Measurements from ENCODE around the gene LRIG2.

LRIG2 gene

GRCh38 chr1:113086541-113086940 lies 13.5 kb downstream of the LRIG2 start:
- no peak overlapping the region for H2AFZ ChIP-seq (ENCODE audit: low read length)
- no peak overlapping the region for H2AK5ac ChIP-seq (ENCODE audit: low read depth, low read length)
- no peak overlapping the region for H3K4ac ChIP-seq (ENCODE audit: low read length)
- no peak overlapping the region for H2BK5ac ChIP-seq (ENCODE audit: low read length)
- no peak overlapping the region for H3K14ac ChIP-seq (ENCODE audit: low read length)
- H3K18ac ChIP-seq (ENCODE audit: low read length) = no peak overlapping the region
- no peak for DNase-seq (ENCODE audit: low spot score)
- no peak overlapping the region for H2BK15ac ChIP-seq (ENCODE audit: low read length)
- H3K4me2 ChIP-seq (ENCODE audit: insufficient read depth, low read length, poor library complexity, severe bottlenecking) = no peak overlapping the region
- no CpG with 5 or more reads among the region's 2 CpGs for WGBS, 2 donors (ENCODE audit: extremely low coverage in 2 of 2, insufficient read length in 2 of 2, insufficient replicate concordance in 1 of 2)
- H4K91ac ChIP-seq (ENCODE audit: low read depth, low read length, poor library complexity) = no peak overlapping the region
- no peak overlapping the region for H3K27ac ChIP-seq (replicated peaks; ENCODE audit: low read length)
- peaks cover 0 to 3% of the 10 kb centered on the region in 2 donors for H3K9me3 ChIP-seq (replicated peaks in 1 of 2; ENCODE audit: control insufficient read depth in 2 of 2, insufficient read depth in 1 of 2, low read depth in 1 of 2, low read length in 2 of 2)
- H3K23ac ChIP-seq (ENCODE audit: low read depth, low read length, poor library complexity) = no peak overlapping the region
- no peak overlapping the region for H3K9ac ChIP-seq (ENCODE audit: low read depth, low read length, poor library complexity)
- H3K79me1 ChIP-seq (ENCODE audit: low read depth, low read length) = no peaks in the 10 kb centered on the region
- no peaks in the 10 kb centered on the region for H3K27me3 ChIP-seq (ENCODE audit: control insufficient read depth in 3 of 3, insufficient read depth in 3 of 3, low read depth in 1 of 3, low read length in 3 of 3)
- H4K8ac ChIP-seq (ENCODE audit: low read depth, low read length) = no peak overlapping the region
- H3K4me1 ChIP-seq (ENCODE audit: control insufficient read depth in 2 of 2, insufficient read depth in 1 of 2, low read depth in 1 of 2, low read length in 2 of 2) = no peaks in the 10 kb centered on the region
- no peak overlapping the region for H2BK120ac ChIP-seq (ENCODE audit: low read depth, low read length)
- no peak overlapping the region for H3K4me3 ChIP-seq (ENCODE audit: low read length in 2 of 2)
- no peak overlapping the region for H2BK12ac ChIP-seq (ENCODE audit: low read length)
- H3K36me3 ChIP-seq (replicated peaks in 1 of 2; ENCODE audit: control insufficient read depth in 2 of 2, insufficient read depth in 2 of 2, low read length in 2 of 2) = peaks cover 1 to 45% of the 10 kb centered on the region in 2 donors

GRCh38 chr1:113088972-113089371 lies 16.0 kb downstream of the LRIG2 start:
- H3K4me2 ChIP-seq (ENCODE audit: insufficient read depth, low read length, poor library complexity, severe bottlenecking) = no peak overlapping the region
- H2BK12ac ChIP-seq (ENCODE audit: low read length) = no peak overlapping the region
- H3K36me3 ChIP-seq (replicated peaks in 1 of 2; ENCODE audit: control insufficient read depth in 2 of 2, insufficient read depth in 2 of 2, low read length in 2 of 2) = peaks cover 0 to 56% of the 10 kb centered on the region in 2 donors
- no peak overlapping the region for H2BK15ac ChIP-seq (ENCODE audit: low read length)
- no peaks in the 10 kb centered on the region for H3K27me3 ChIP-seq (ENCODE audit: control insufficient read depth in 3 of 3, insufficient read depth in 3 of 3, low read depth in 1 of 3, low read length in 3 of 3)
- no peak overlapping the region for H3K14ac ChIP-seq (ENCODE audit: low read length)
- H4K8ac ChIP-seq (ENCODE audit: low read depth, low read length) = no peak overlapping the region
- no peaks in the 10 kb centered on the region for H3K4me1 ChIP-seq (ENCODE audit: control insufficient read depth in 2 of 2, insufficient read depth in 1 of 2, low read depth in 1 of 2, low read length in 2 of 2)
- H3K27ac ChIP-seq (replicated peaks; ENCODE audit: low read length) = no peak overlapping the region
- no peak overlapping the region for H2BK120ac ChIP-seq (ENCODE audit: low read depth, low read length)
- H3K23ac ChIP-seq (ENCODE audit: low read depth, low read length, poor library complexity) = no peak overlapping the region
- H2AFZ ChIP-seq (ENCODE audit: low read length) = no peak overlapping the region
- DNase-seq (ENCODE audit: low spot score) = no peak
- no peak overlapping the region for H3K9ac ChIP-seq (ENCODE audit: low read depth, low read length, poor library complexity)
- WGBS, 2 donors (ENCODE audit: extremely low coverage in 2 of 2, insufficient read length in 2 of 2, insufficient replicate concordance in 1 of 2) = no CpG with 5 or more reads among the region's 1 CpG
- H3K9me3 ChIP-seq (replicated peaks in 1 of 2; ENCODE audit: control insufficient read depth in 2 of 2, insufficient read depth in 1 of 2, low read depth in 1 of 2, low read length in 2 of 2) = no peaks in the 10 kb centered on the region
- H2AK5ac ChIP-seq (ENCODE audit: low read depth, low read length) = no peak overlapping the region
- no peak overlapping the region for H4K91ac ChIP-seq (ENCODE audit: low read depth, low read length, poor library complexity)
- H3K4me3 ChIP-seq (ENCODE audit: low read length in 2 of 2) = no peak overlapping the region
- H2BK5ac ChIP-seq (ENCODE audit: low read length) = no peak overlapping the region
- no peak overlapping the region for H3K18ac ChIP-seq (ENCODE audit: low read length)
- H3K79me1 ChIP-seq (ENCODE audit: low read depth, low read length) = no peaks in the 10 kb centered on the region
- H3K4ac ChIP-seq (ENCODE audit: low read length) = no peak overlapping the region

- no peaks in the 10 kb centered on the region for H3K79me1 ChIP-seq (ENCODE audit: low read depth, low read length)
- no peak overlapping the region for H3K14ac ChIP-seq (ENCODE audit: low read length)
- H4K91ac ChIP-seq (ENCODE audit: low read depth, low read length, poor library complexity) = no peak overlapping the region
- no peak overlapping the region for H3K27ac ChIP-seq (replicated peaks; ENCODE audit: low read length)
- H3K27me3 ChIP-seq (ENCODE audit: control insufficient read depth in 3 of 3, insufficient read depth in 3 of 3, low read depth in 1 of 3, low read length in 3 of 3) = no peaks in the 10 kb centered on the region
- DNase-seq (ENCODE audit: low spot score) = no peak
- no peak overlapping the region for H2BK12ac ChIP-seq (ENCODE audit: low read length)
- no peak overlapping the region for H3K4me3 ChIP-seq (ENCODE audit: low read length in 2 of 2)
- H3K18ac ChIP-seq (ENCODE audit: low read length) = no peak overlapping the region
- H2BK5ac ChIP-seq (ENCODE audit: low read length) = no peak overlapping the region
- H3K4ac ChIP-seq (ENCODE audit: low read length) = no peak overlapping the region
- H3K9ac ChIP-seq (ENCODE audit: low read depth, low read length, poor library complexity) = no peak overlapping the region
- H2AFZ ChIP-seq (ENCODE audit: low read length) = no peak overlapping the region
- H3K23ac ChIP-seq (ENCODE audit: low read depth, low read length, poor library complexity) = no peak overlapping the region
- no peak overlapping the region for H4K8ac ChIP-seq (ENCODE audit: low read depth, low read length)
- no peaks in the 10 kb centered on the region for H3K4me1 ChIP-seq (ENCODE audit: control insufficient read depth in 2 of 2, insufficient read depth in 1 of 2, low read depth in 1 of 2, low read length in 2 of 2)
- no peak overlapping the region for H3K4me2 ChIP-seq (ENCODE audit: insufficient read depth, low read length, poor library complexity, severe bottlenecking)
- H2BK120ac ChIP-seq (ENCODE audit: low read depth, low read length) = no peak overlapping the region
- WGBS, 2 donors (ENCODE audit: extremely low coverage in 2 of 2, insufficient read length in 2 of 2, insufficient replicate concordance in 1 of 2) = 100% methylated on average over 1 of the region's 1 CpG; no CpG with 5 or more reads in 1 of the 2 donors
- no peak overlapping the region for H2AK5ac ChIP-seq (ENCODE audit: low read depth, low read length)
- H3K9me3 ChIP-seq (replicated peaks in 1 of 2; ENCODE audit: control insufficient read depth in 2 of 2, insufficient read depth in 1 of 2, low read depth in 1 of 2, low read length in 2 of 2) = no peaks in the 10 kb centered on the region
- H2BK15ac ChIP-seq (ENCODE audit: low read length) = no peak overlapping the region
- peaks cover 2 to 60% of the 10 kb centered on the region in 2 donors for H3K36me3 ChIP-seq (replicated peaks in 1 of 2; ENCODE audit: control insufficient read depth in 2 of 2, insufficient read depth in 2 of 2, low read length in 2 of 2)
These were observed 17.1 kb downstream of the LRIG2 start for GRCh38 chr1:113090051-113090450.

GRCh38 chr1:113091988-113092594 lies 19.1 kb downstream of the LRIG2 start:
- Histone ChIP-seq H3K4me3 (ENCODE audit: low read length in 2 of 2) (no peak overlapping the region), H2AK5ac (ENCODE audit: low read depth, low read length) (no peak overlapping the region), H3K9ac (ENCODE audit: low read depth, low read length, poor library complexity) (no peak overlapping the region), H3K36me3 (replicated peaks in 1 of 2; ENCODE audit: control insufficient read depth in 2 of 2, insufficient read depth in 2 of 2, low read length in 2 of 2) (peaks cover 5 to 66% of the 10 kb centered on the region in 2 donors), H4K91ac (ENCODE audit: low read depth, low read length, poor library complexity) (no peak overlapping the region), H3K27me3 (ENCODE audit: control insufficient read depth in 3 of 3, insufficient read depth in 3 of 3, low read depth in 1 of 3, low read length in 3 of 3) (no peaks in the 10 kb centered on the region), H3K14ac (ENCODE audit: low read length) (no peak overlapping the region), H2BK15ac (ENCODE audit: low read length) (no peak overlapping the region), H4K8ac (ENCODE audit: low read depth, low read length) (no peak overlapping the region), H3K23ac (ENCODE audit: low read depth, low read length, poor library complexity) (no peak overlapping the region), H2BK120ac (ENCODE audit: low read depth, low read length) (no peak overlapping the region), H3K9me3 (replicated peaks in 1 of 2; ENCODE audit: control insufficient read depth in 2 of 2, insufficient read depth in 1 of 2, low read depth in 1 of 2, low read length in 2 of 2) (no peaks in the 10 kb centered on the region), H2AFZ (ENCODE audit: low read length) (no peak overlapping the region), H3K4me2 (ENCODE audit: insufficient read depth, low read length, poor library complexity, severe bottlenecking) (no peak overlapping the region), H3K18ac (ENCODE audit: low read length) (no peak overlapping the region), H2BK12ac (ENCODE audit: low read length) (no peak overlapping the region), H3K4ac (ENCODE audit: low read length) (no peak overlapping the region), H3K27ac (replicated peaks; ENCODE audit: low read length) (no peak overlapping the region), H3K79me1 (ENCODE audit: low read depth, low read length) (no peaks in the 10 kb centered on the region), H2BK5ac (ENCODE audit: low read length) (no peak overlapping the region), H3K4me1 (ENCODE audit: control insufficient read depth in 2 of 2, insufficient read depth in 1 of 2, low read depth in 1 of 2, low read length in 2 of 2) (no peaks in the 10 kb centered on the region)
- no CpG with 5 or more reads among the region's 1 CpG for WGBS, 2 donors (ENCODE audit: extremely low coverage in 2 of 2, insufficient read length in 2 of 2, insufficient replicate concordance in 1 of 2)
- no peak for DNase-seq (ENCODE audit: low spot score)
